Endothelial cell (in vitro differentiated cells): ENCODE measurements around the gene PCSK6. TPM values are rescaled to one million over a fixed set of nuclear protein-coding genes. Genes with fewer than 3 reads are reported as not detected.

ENCODE experiments used
- DNase-seq: peaks from one replicate; pipeline ENCODE4 v3.0.0; 2021; ENCODE audit warnings: low spot score
- H3K27ac Mint-ChIP-seq: one replicate; pipeline ENCODE4 v1.8.0; 2021; ENCODE audit warnings: mixed read lengths, inconsistent platforms; ENCODE audit not compliant: unreplicated experiment
- H3K27me3 Mint-ChIP-seq: one replicate; pipeline ENCODE4 v1.8.0; 2021; ENCODE audit warnings: mild to moderate bottlenecking, moderate library complexity, mixed read lengths, inconsistent platforms; ENCODE audit not compliant: unreplicated experiment
- H3K36me3 Mint-ChIP-seq: one replicate; pipeline ENCODE4 v1.8.0; 2021; ENCODE audit warnings: mild to moderate bottlenecking, low read depth, mixed read lengths, inconsistent platforms; ENCODE audit not compliant: unreplicated experiment
- H3K4me1 Mint-ChIP-seq: one replicate; pipeline ENCODE4 v1.8.0; 2021; ENCODE audit warnings: mild to moderate bottlenecking, mixed read lengths, inconsistent platforms; ENCODE audit not compliant: unreplicated experiment
- H3K4me3 Mint-ChIP-seq: one replicate; pipeline ENCODE4 v1.8.0; 2021; ENCODE audit warnings: mild to moderate bottlenecking, mixed read lengths, inconsistent platforms; ENCODE audit not compliant: unreplicated experiment
- H3K9me3 Mint-ChIP-seq: one replicate; pipeline ENCODE4 v1.8.0; 2021; ENCODE audit warnings: mixed read lengths, inconsistent platforms; ENCODE audit not compliant: unreplicated experiment
- total RNA-seq: library from RNA; stranded (reverse); fragmentation: NEBNext Ultra II Directional; extraction: Animal tissue kit (Norgen Biotek cat#: 25700); gene quantifications from one replicate; pipeline ENCODE4 v1.2.1, GENCODE V29; 2021; ENCODE audit not compliant: unreplicated experiment
- TF ChIP-seq, protein P1 (sequence below): fragments of 200-600 bp; sonication (generic); IDR thresholded peaks from one replicate; pipeline ENCODE4 v1.5.0; 2021; ENCODE audit warnings: antibody characterized with exemption; ENCODE audit not compliant: unreplicated experiment

Gene PCSK6
- total RNA-seq, 1 donor from 2014 or later = 0.13 TPM

DNA sequence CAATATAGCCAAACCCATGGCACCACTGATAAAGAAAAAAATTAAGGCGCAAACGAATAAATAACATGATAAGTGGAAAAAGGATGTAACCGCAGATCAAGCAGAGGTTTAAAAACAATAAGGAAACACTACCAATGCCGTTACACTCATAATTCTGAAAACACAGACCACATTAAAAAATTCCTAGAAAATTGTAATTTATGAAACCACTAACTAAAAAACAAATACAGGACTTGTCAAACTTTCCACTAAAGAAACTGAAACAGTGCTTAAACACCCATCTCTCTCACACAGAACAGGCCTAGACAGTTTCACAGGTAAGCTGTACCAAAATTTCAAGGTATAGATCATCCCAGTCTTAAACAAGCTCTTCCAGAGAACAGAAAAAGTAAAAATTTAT lies 28.4 kb downstream of the PCSK6 start:
- Mint-ChIP-seq H3K36me3 (peaks cover 4% of the 10 kb centered on the region), H3K4me3 (no peak overlapping the region), H3K27ac (no peak overlapping the region), H3K27me3 (peaks cover 2% of the 10 kb centered on the region), H3K4me1 (peaks cover 8% of the 10 kb centered on the region), H3K9me3 (no peaks in the 10 kb centered on the region)
- TF ChIP-seq, protein P1, sequence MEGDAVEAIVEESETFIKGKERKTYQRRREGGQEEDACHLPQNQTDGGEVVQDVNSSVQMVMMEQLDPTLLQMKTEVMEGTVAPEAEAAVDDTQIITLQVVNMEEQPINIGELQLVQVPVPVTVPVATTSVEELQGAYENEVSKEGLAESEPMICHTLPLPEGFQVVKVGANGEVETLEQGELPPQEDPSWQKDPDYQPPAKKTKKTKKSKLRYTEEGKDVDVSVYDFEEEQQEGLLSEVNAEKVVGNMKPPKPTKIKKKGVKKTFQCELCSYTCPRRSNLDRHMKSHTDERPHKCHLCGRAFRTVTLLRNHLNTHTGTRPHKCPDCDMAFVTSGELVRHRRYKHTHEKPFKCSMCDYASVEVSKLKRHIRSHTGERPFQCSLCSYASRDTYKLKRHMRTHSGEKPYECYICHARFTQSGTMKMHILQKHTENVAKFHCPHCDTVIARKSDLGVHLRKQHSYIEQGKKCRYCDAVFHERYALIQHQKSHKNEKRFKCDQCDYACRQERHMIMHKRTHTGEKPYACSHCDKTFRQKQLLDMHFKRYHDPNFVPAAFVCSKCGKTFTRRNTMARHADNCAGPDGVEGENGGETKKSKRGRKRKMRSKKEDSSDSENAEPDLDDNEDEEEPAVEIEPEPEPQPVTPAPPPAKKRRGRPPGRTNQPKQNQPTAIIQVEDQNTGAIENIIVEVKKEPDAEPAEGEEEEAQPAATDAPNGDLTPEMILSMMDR = no peak
- no peak for DNase-seq

- TF ChIP-seq, protein P1 = no peak
- Mint-ChIP-seq H3K4me3 (no peak overlapping the region), H3K9me3 (no peaks in the 10 kb centered on the region), H3K36me3 (peaks cover 4% of the 10 kb centered on the region), H3K27me3 (no peaks in the 10 kb centered on the region), H3K4me1 (peaks cover 15% of the 10 kb centered on the region), H3K27ac (no peak overlapping the region)
- DNase-seq = no peak
These were observed 29.8 kb downstream of the PCSK6 start for GRCh38 chr15:101459579-101460300.

GRCh38 chr15:101458908-101459578 lies 30.5 kb downstream of the PCSK6 start:
- peaks cover 16% of the 10 kb centered on the region for H3K4me1 Mint-ChIP-seq
- peak; percentile 13 for DNase-seq
- peaks cover 4% of the 10 kb centered on the region for H3K36me3 Mint-ChIP-seq

GRCh38 chr15:101458158-101458900 lies 31.2 kb downstream of the PCSK6 start:
- no peak overlapping the region for H3K4me3 Mint-ChIP-seq

More at GRCh38 chr15:101458908-101459578, 30.5 kb downstream of the PCSK6 start:
- H3K27ac Mint-ChIP-seq = no peak overlapping the region
- H3K27me3 Mint-ChIP-seq = no peaks in the 10 kb centered on the region
- H3K4me3 Mint-ChIP-seq = no peak overlapping the region
- TF ChIP-seq, protein P1 = no peak
- H3K9me3 Mint-ChIP-seq = no peaks in the 10 kb centered on the region

More at GRCh38 chr15:101458158-101458900, 31.2 kb downstream of the PCSK6 start:
- Mint-ChIP-seq H3K27me3 (no peaks in the 10 kb centered on the region), H3K27ac (no peak overlapping the region), H3K36me3 (peaks cover 4% of the 10 kb centered on the region), H3K9me3 (no peaks in the 10 kb centered on the region), H3K4me1 (peaks cover 16% of the 10 kb centered on the region)
- DNase-seq = no peak
- TF ChIP-seq, protein P1 = no peak
